KMS-11 (cell line): Measurements from ENCODE around the gene CCP110.

ENCODE experiments used
- H2AFZ ChIP-seq: fragments of 200-600 bp; sonication (generic); 2 replicates; pipeline ENCODE4 v1.6.1; 2016; ENCODE audit warnings: antibody characterized with exemption, mixed run types, low read depth
- H3K27ac ChIP-seq: fragments of 200-600 bp; sonication (generic); 2 replicates; pipeline ENCODE4 v1.6.1; 2016; ENCODE audit warnings: mild to moderate bottlenecking, mixed run types
- H3K27me3 ChIP-seq: fragments of 200-600 bp; sonication (generic); 2 replicates; pipeline ENCODE4 v1.6.1; 2017; ENCODE audit warnings: mild to moderate bottlenecking, low read depth, mixed run types, moderate library complexity; ENCODE audit not compliant: insufficient read depth
- H3K36me3 ChIP-seq: fragments of 200-600 bp; sonication (generic); 2 replicates; pipeline ENCODE4 v1.6.1; 2017; ENCODE audit warnings: mild to moderate bottlenecking, mixed run types; ENCODE audit not compliant: insufficient read depth
- H3K4me1 ChIP-seq: fragments of 200-600 bp; sonication (generic); 2 replicates; pipeline ENCODE4 v1.6.1; 2016; ENCODE audit warnings: mild to moderate bottlenecking, low read depth, mixed run types; ENCODE audit not compliant: poor library complexity, severe bottlenecking
- H3K4me2 ChIP-seq: fragments of 200-600 bp; sonication (generic); 2 replicates; pipeline ENCODE4 v1.7.0; 2016; ENCODE audit warnings: mild to moderate bottlenecking, mixed run types
- H3K4me3 ChIP-seq: fragments of 200-600 bp; sonication (generic); IDR thresholded peaks from 2 replicates; pipeline ENCODE4 v1.6.1; 2017; ENCODE audit warnings: low read depth, low read length, mixed read lengths; ENCODE audit not compliant: insufficient read depth
- H3K79me2 ChIP-seq: fragments of 200-600 bp; sonication (generic); 2 replicates; pipeline ENCODE4 v1.6.1; 2016; ENCODE audit warnings: low read depth, mixed run types; ENCODE audit not compliant: insufficient read depth
- H3K9ac ChIP-seq: fragments of 200-600 bp; sonication (generic); 2 replicates; pipeline ENCODE4 v1.6.1; 2016; ENCODE audit warnings: mild to moderate bottlenecking, mixed run types
- H4K20me1 ChIP-seq: fragments of 200-600 bp; sonication (generic); 2 replicates; pipeline ENCODE4 v1.6.1; 2016; ENCODE audit warnings: mild to moderate bottlenecking, mixed run types; ENCODE audit not compliant: insufficient read depth
- CTCF ChIP-seq: fragments of 200-600 bp; sonication (generic); conservative IDR thresholded peaks from 2 replicates; pipeline ENCODE4 v1.6.1; 2017; ENCODE audit warnings: low read depth, mild to moderate bottlenecking, antibody characterized with exemption, low read length, moderate library complexity, mixed read lengths

Gene CCP110

GRCh38 chr16:19497176-19497575 lies 26.6 kb upstream of the CCP110 start:
- Histone ChIP-seq H3K27ac (no peak overlapping the region), H3K79me2 (no peaks in the 10 kb centered on the region), H4K20me1 (no peaks in the 10 kb centered on the region), H3K27me3 (no peaks in the 10 kb centered on the region), H3K4me1 (no peaks in the 10 kb centered on the region), H3K9ac (no peak overlapping the region), H3K4me2 (no peak overlapping the region), H2AFZ (no peak overlapping the region), H3K4me3 (no peak overlapping the region), H3K36me3 (no peaks in the 10 kb centered on the region)
- TF ChIP-seq CTCF = no peak

- TF ChIP-seq CTCF = no peak
- Histone ChIP-seq H3K27ac (no peak overlapping the region), H3K36me3 (no peaks in the 10 kb centered on the region), H3K4me2 (no peak overlapping the region), H3K4me1 (no peaks in the 10 kb centered on the region), H2AFZ (no peak overlapping the region), H3K9ac (no peak overlapping the region), H3K27me3 (no peaks in the 10 kb centered on the region), H3K79me2 (no peaks in the 10 kb centered on the region), H3K4me3 (no peak overlapping the region), H4K20me1 (no peaks in the 10 kb centered on the region)
Observed at GRCh38 chr16:19499006-19499405, 24.7 kb upstream of the CCP110 start.

- H4K20me1 ChIP-seq = no peaks in the 10 kb centered on the region
- H3K4me1 ChIP-seq = no peaks in the 10 kb centered on the region
- H3K79me2 ChIP-seq = no peaks in the 10 kb centered on the region
- TF ChIP-seq CTCF = no peak
- no peak overlapping the region for H3K4me2 ChIP-seq
- H3K27ac ChIP-seq = no peak overlapping the region
- no peak overlapping the region for H3K9ac ChIP-seq
- H3K4me3 ChIP-seq = no peak overlapping the region
- no peak overlapping the region for H2AFZ ChIP-seq
- H3K36me3 ChIP-seq = no peaks in the 10 kb centered on the region
- H3K27me3 ChIP-seq = no peaks in the 10 kb centered on the region
Observed at GRCh38 chr16:19499481-19499880, 24.3 kb upstream of the CCP110 start.

- Histone ChIP-seq H3K4me3 (no peak overlapping the region), H3K4me1 (no peaks in the 10 kb centered on the region), H2AFZ (no peak overlapping the region), H3K36me3 (no peaks in the 10 kb centered on the region), H3K27ac (no peak overlapping the region), H3K9ac (no peak overlapping the region), H3K4me2 (no peak overlapping the region), H3K79me2 (no peaks in the 10 kb centered on the region), H4K20me1 (no peaks in the 10 kb centered on the region), H3K27me3 (no peaks in the 10 kb centered on the region)
- TF ChIP-seq CTCF = peak; percentile 88
Observed at GRCh38 chr16:19502395-19503131, 21.2 kb upstream of the CCP110 start.
